ENCODE measurements around the gene MICAL3. TPM values are rescaled to one million over a fixed set of nuclear protein-coding genes. Genes with fewer than 3 reads are reported as not detected.

MICAL3 gene
- total and polyA plus RNA-seq, 2 of the 8 experiments (the other 6 are each of a cell fraction or from before 2014, with no cell fraction given): 8.3 to 41.8 TPM

DNA sequence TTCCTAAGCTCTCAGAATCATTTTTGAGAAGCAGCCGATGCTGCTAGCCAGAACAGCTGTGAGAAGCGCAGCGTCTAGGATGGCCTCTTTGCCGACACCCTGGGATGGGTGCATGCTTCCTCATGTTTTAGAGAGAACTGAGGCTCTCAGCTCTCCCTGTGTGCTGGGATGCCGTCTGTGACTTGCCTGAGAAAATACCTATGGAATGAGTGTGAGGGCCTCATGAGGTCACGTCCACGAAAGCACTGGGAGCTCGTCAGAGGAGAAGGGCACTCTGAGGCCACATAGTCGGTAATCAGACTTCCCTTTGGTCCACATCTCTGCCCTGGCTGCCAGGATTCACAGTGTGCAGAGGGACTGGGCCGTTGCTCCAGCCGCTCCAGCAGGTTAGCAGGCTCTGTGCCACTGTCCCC lies 54.7 kb downstream of the MICAL3 start (continued):
- TF ChIP-seq, protein P1, sequence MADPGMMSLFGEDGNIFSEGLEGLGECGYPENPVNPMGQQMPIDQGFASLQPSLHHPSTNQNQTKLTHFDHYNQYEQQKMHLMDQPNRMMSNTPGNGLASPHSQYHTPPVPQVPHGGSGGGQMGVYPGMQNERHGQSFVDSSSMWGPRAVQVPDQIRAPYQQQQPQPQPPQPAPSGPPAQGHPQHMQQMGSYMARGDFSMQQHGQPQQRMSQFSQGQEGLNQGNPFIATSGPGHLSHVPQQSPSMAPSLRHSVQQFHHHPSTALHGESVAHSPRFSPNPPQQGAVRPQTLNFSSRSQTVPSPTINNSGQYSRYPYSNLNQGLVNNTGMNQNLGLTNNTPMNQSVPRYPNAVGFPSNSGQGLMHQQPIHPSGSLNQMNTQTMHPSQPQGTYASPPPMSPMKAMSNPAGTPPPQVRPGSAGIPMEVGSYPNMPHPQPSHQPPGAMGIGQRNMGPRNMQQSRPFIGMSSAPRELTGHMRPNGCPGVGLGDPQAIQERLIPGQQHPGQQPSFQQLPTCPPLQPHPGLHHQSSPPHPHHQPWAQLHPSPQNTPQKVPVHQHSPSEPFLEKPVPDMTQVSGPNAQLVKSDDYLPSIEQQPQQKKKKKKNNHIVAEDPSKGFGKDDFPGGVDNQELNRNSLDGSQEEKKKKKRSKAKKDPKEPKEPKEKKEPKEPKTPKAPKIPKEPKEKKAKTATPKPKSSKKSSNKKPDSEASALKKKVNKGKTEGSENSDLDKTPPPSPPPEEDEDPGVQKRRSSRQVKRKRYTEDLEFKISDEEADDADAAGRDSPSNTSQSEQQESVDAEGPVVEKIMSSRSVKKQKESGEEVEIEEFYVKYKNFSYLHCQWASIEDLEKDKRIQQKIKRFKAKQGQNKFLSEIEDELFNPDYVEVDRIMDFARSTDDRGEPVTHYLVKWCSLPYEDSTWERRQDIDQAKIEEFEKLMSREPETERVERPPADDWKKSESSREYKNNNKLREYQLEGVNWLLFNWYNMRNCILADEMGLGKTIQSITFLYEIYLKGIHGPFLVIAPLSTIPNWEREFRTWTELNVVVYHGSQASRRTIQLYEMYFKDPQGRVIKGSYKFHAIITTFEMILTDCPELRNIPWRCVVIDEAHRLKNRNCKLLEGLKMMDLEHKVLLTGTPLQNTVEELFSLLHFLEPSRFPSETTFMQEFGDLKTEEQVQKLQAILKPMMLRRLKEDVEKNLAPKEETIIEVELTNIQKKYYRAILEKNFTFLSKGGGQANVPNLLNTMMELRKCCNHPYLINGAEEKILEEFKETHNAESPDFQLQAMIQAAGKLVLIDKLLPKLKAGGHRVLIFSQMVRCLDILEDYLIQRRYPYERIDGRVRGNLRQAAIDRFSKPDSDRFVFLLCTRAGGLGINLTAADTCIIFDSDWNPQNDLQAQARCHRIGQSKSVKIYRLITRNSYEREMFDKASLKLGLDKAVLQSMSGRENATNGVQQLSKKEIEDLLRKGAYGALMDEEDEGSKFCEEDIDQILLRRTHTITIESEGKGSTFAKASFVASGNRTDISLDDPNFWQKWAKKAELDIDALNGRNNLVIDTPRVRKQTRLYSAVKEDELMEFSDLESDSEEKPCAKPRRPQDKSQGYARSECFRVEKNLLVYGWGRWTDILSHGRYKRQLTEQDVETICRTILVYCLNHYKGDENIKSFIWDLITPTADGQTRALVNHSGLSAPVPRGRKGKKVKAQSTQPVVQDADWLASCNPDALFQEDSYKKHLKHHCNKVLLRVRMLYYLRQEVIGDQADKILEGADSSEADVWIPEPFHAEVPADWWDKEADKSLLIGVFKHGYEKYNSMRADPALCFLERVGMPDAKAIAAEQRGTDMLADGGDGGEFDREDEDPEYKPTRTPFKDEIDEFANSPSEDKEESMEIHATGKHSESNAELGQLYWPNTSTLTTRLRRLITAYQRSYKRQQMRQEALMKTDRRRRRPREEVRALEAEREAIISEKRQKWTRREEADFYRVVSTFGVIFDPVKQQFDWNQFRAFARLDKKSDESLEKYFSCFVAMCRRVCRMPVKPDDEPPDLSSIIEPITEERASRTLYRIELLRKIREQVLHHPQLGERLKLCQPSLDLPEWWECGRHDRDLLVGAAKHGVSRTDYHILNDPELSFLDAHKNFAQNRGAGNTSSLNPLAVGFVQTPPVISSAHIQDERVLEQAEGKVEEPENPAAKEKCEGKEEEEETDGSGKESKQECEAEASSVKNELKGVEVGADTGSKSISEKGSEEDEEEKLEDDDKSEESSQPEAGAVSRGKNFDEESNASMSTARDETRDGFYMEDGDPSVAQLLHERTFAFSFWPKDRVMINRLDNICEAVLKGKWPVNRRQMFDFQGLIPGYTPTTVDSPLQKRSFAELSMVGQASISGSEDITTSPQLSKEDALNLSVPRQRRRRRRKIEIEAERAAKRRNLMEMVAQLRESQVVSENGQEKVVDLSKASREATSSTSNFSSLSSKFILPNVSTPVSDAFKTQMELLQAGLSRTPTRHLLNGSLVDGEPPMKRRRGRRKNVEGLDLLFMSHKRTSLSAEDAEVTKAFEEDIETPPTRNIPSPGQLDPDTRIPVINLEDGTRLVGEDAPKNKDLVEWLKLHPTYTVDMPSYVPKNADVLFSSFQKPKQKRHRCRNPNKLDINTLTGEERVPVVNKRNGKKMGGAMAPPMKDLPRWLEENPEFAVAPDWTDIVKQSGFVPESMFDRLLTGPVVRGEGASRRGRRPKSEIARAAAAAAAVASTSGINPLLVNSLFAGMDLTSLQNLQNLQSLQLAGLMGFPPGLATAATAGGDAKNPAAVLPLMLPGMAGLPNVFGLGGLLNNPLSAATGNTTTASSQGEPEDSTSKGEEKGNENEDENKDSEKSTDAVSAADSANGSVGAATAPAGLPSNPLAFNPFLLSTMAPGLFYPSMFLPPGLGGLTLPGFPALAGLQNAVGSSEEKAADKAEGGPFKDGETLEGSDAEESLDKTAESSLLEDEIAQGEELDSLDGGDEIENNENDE (IDR thresholded peaks at IDR 0.05; ENCODE audit: insufficient replicate concordance, low read length): no peak
- TF ChIP-seq RBBP5 (IDR thresholded peaks at IDR 0.05; ENCODE audit: borderline replicate concordance, low read depth, low read length) (no peak), EZH2 (IDR thresholded peaks at IDR 0.05; ENCODE audit: low read depth, low read length, severe bottlenecking) (no peak), POLR2A (IDR thresholded peaks at IDR 0.05; ENCODE audit: control extremely low read depth in 1 of 2, low read depth in 2 of 2, low read length in 2 of 2) (no peak), CTBP2 (IDR thresholded peaks at IDR 0.05; ENCODE audit: borderline replicate concordance, insufficient read depth, insufficient read length, low read length) (no peak), CBX5 (IDR thresholded peaks at IDR 0.05; ENCODE audit: low read depth, low read length) (no peak), BRCA1 (IDR thresholded peaks at IDR 0.05; ENCODE audit: low read depth, low read length) (no peak), YY1 (IDR thresholded peaks at IDR 0.05; ENCODE audit: low read depth, low read length) (no peak), TCF12 (IDR thresholded peaks at IDR 0.05; ENCODE audit: low read depth, low read length) (no peak), RXRA (IDR thresholded peaks at IDR 0.05; ENCODE audit: insufficient read depth, low read depth, low read length) (no peak), KDM1A (IDR thresholded peaks at IDR 0.05; ENCODE audit: borderline replicate concordance, low read length) (no peak), HDAC2 (IDR thresholded peaks at IDR 0.05; ENCODE audit: borderline replicate concordance in 1 of 2, low read depth in 2 of 2, low read length in 2 of 2) (no peak)
